H1 (cell line): ENCODE results near the gene CDKL5. TPM values are rescaled to one million over a fixed set of nuclear protein-coding genes. Genes with fewer than 3 reads are reported as not detected.

ENCODE experiments used
- CHD2 ChIP-seq: IDR thresholded peaks from 2 replicates; pipeline ENCODE4 v1.6.1; 2012; ENCODE audit warnings: low read length, improper control_type of control experiment
- HDAC6 ChIP-seq: IDR thresholded peaks from one replicate; pipeline ENCODE4 v1.7.1; 2012; ENCODE audit warnings: low read depth, mild to moderate bottlenecking, inconsistent platforms, low read length, moderate library complexity
- TAF7 ChIP-seq: optimal IDR thresholded peaks from 2 replicates; pipeline ENCODE3; 2011; ENCODE audit warnings: low read depth, mild to moderate bottlenecking, inconsistent platforms, low read length, moderate library complexity, borderline replicate concordance
- polyA plus RNA-seq, 7 experiments: library from polyadenylated mRNA; depleted of rRNA in 3 of 7; stranded (reverse) in 5 of 7; unstranded in 2 of 7; fragments of >200 nt in 5 of 7; fragments of 200-250 nt in 2 of 7; gene quantifications; 1 replicate in 5 of 7; 2 replicates in 1 of 7; 4 replicates in 1 of 7; pipeline versions ENCODE4 v1.2.1 to v1.2.3, GENCODE V29; 2011 to 2013; ENCODE audit warnings: missing spikeins in 2 of 7, mixed read lengths in 2 of 7
- total RNA-seq: library from RNA; stranded (reverse); fragmentation: NEBNext Ultra II Directional; extraction: Animal tissue kit (Norgen Biotek cat#: 25700); gene quantifications from 2 replicates; pipeline ENCODE4 v1.2.1, GENCODE V29; 2021

CDKL5 gene
- total and polyA plus RNA-seq, 2 of the 8 experiments (the other 6 are each of a cell fraction or from before 2014, with no cell fraction given): 5.5 to 15.6 TPM

GRCh38 chrX:18666614-18667013, 241.2 kb downstream of the CDKL5 start (continued):
- no peak for TF ChIP-seq TAF7
- no peak for TF ChIP-seq CHD2
- no peak for TF ChIP-seq HDAC6
